ENCODE data around the gene FNBP1.

The FNBP1 gene

GRCh38 chr9:129932303-129933151 is 110.5 kb downstream of the FNBP1 start:
- Histone ChIP-seq H3K4me3 (no peak overlapping the region), H3K4me2 (peak overlapping the region; percentile 31), H3K9me3 (no peaks in the 10 kb centered on the region), H3K36me3 (0 out of 2 replicates have a peak, but pooled peaks cover 3% of the 10 kb centered on the region), H3K27ac (no peak overlapping the region), H3K4me1 (peaks cover 21% of the 10 kb centered on the region), H3K9ac (no peak overlapping the region), H3K27me3 (no peaks in the 10 kb centered on the region), H4K20me1 (no peaks in the 10 kb centered on the region)
- no peak for TF ChIP-seq Cebpa-rat (IDR thresholded peaks at IDR 0.05)

- Histone ChIP-seq H3K36me3 (peaks cover 18% of the 10 kb centered on the region; the same call in 1 of the 2 replicates), H3K27ac (no peak overlapping the region), H3K9me3 (no peaks in the 10 kb centered on the region), H3K9ac (no peak overlapping the region), H3K27me3 (no peaks in the 10 kb centered on the region), H4K20me1 (no peaks in the 10 kb centered on the region), H3K4me1 (peaks cover 21% of the 10 kb centered on the region), H3K4me2 (no peak overlapping the region), H3K4me3 (no peak overlapping the region)
- TF ChIP-seq Cebpa-rat (IDR thresholded peaks at IDR 0.05): no peak
These were observed 112.2 kb downstream of the FNBP1 start for GRCh38 chr9:129930743-129931142.

- Histone ChIP-seq H3K27me3 (no peaks in the 10 kb centered on the region), H3K4me3 (no peak overlapping the region), H3K9me3 (no peaks in the 10 kb centered on the region), H3K36me3 (peaks cover 21% of the 10 kb centered on the region; the same call in 1 of the 2 replicates), H4K20me1 (no peaks in the 10 kb centered on the region), H3K4me1 (peaks cover 14% of the 10 kb centered on the region), H3K4me2 (no peak overlapping the region), H3K27ac (no peak overlapping the region), H3K9ac (no peak overlapping the region)
- TF ChIP-seq Cebpa-rat (IDR thresholded peaks at IDR 0.05): no peak
These were observed 113.4 kb downstream of the FNBP1 start for GRCh38 chr9:129929496-129930125.

- no peak overlapping the region for H3K27ac ChIP-seq
- no peaks in the 10 kb centered on the region for H3K27me3 ChIP-seq
- peaks cover 18% of the 10 kb centered on the region; the same call in 1 of the 2 replicates for H3K36me3 ChIP-seq
- no peak overlapping the region for H3K4me2 ChIP-seq
- no peak for TF ChIP-seq Cebpa-rat (IDR thresholded peaks at IDR 0.05)
- H3K4me3 ChIP-seq: no peak overlapping the region
- peaks cover 6% of the 10 kb centered on the region for H3K4me1 ChIP-seq
- no peaks in the 10 kb centered on the region for H4K20me1 ChIP-seq
- no peak overlapping the region for H3K9ac ChIP-seq
- H3K9me3 ChIP-seq: no peaks in the 10 kb centered on the region
These were observed 119.4 kb downstream of the FNBP1 start for GRCh38 chr9:129923589-129923988.

- Histone ChIP-seq H3K4me1 (peaks cover 11% of the 10 kb centered on the region), H3K4me2 (no peak overlapping the region), H3K4me3 (no peak overlapping the region), H3K9ac (no peak overlapping the region), H3K27me3 (no peaks in the 10 kb centered on the region), H4K20me1 (no peaks in the 10 kb centered on the region), H3K27ac (no peak overlapping the region), H3K36me3 (peaks cover 14% of the 10 kb centered on the region; the same call in 1 of the 2 replicates), H3K9me3 (no peaks in the 10 kb centered on the region)
- TF ChIP-seq Cebpa-rat (IDR thresholded peaks at IDR 0.05): no peak
These were observed 121.1 kb downstream of the FNBP1 start for GRCh38 chr9:129921905-129922304.

GRCh38 chr9:129919841-129920240 is 123.1 kb downstream of the FNBP1 start:
- H3K36me3 ChIP-seq: no peaks in the 10 kb centered on the region; the same call in 1 of the 2 replicates
- H3K27me3 ChIP-seq: no peaks in the 10 kb centered on the region
- no peak overlapping the region for H3K27ac ChIP-seq
- H4K20me1 ChIP-seq: no peaks in the 10 kb centered on the region
- no peak overlapping the region for H3K4me2 ChIP-seq
- H3K4me1 ChIP-seq: peaks cover 11% of the 10 kb centered on the region
- TF ChIP-seq Cebpa-rat (IDR thresholded peaks at IDR 0.05): no peak
- H3K9me3 ChIP-seq: no peaks in the 10 kb centered on the region
- no peak overlapping the region for H3K4me3 ChIP-seq
- H3K9ac ChIP-seq: no peak overlapping the region

GRCh38 chr9:129919277-129919676 is 123.7 kb downstream of the FNBP1 start:
- Histone ChIP-seq H3K27me3 (no peaks in the 10 kb centered on the region), H3K36me3 (no peaks in the 10 kb centered on the region; the same call in 1 of the 2 replicates), H3K9ac (no peak overlapping the region), H3K27ac (no peak overlapping the region), H3K9me3 (no peaks in the 10 kb centered on the region), H4K20me1 (no peaks in the 10 kb centered on the region), H3K4me1 (peaks cover 11% of the 10 kb centered on the region), H3K4me3 (no peak overlapping the region), H3K4me2 (no peak overlapping the region)
- no peak for TF ChIP-seq Cebpa-rat (IDR thresholded peaks at IDR 0.05)

- no peak overlapping the region for H3K4me3 ChIP-seq
- no peak overlapping the region for H3K27ac ChIP-seq
- TF ChIP-seq Cebpa-rat (IDR thresholded peaks at IDR 0.05): no peak
- no peaks in the 10 kb centered on the region; the same call in 1 of the 2 replicates for H3K36me3 ChIP-seq
- H4K20me1 ChIP-seq: no peaks in the 10 kb centered on the region
- peak overlapping the region; percentile 50 for H3K4me2 ChIP-seq
- peaks cover 11% of the 10 kb centered on the region for H3K4me1 ChIP-seq
- no peaks in the 10 kb centered on the region for H3K9me3 ChIP-seq
- H3K9ac ChIP-seq: no peak overlapping the region
- no peaks in the 10 kb centered on the region for H3K27me3 ChIP-seq
These were observed 124.6 kb downstream of the FNBP1 start for GRCh38 chr9:129918296-129918950.

GRCh38 chr9:129916707-129917106 is 126.3 kb downstream of the FNBP1 start:
- Histone ChIP-seq H3K9me3 (no peaks in the 10 kb centered on the region), H3K4me2 (no peak overlapping the region), H3K36me3 (no peaks in the 10 kb centered on the region), H3K9ac (no peak overlapping the region), H3K4me3 (no peak overlapping the region), H4K20me1 (no peaks in the 10 kb centered on the region), H3K27me3 (no peaks in the 10 kb centered on the region), H3K27ac (no peak overlapping the region), H3K4me1 (peaks cover 11% of the 10 kb centered on the region)
- TF ChIP-seq Cebpa-rat (IDR thresholded peaks at IDR 0.05): no peak

GRCh38 chr9:129914051-129914450 is 128.9 kb downstream of the FNBP1 start:
- Histone ChIP-seq H3K4me2 (no peak overlapping the region), H3K36me3 (no peaks in the 10 kb centered on the region), H3K27ac (no peak overlapping the region), H3K27me3 (no peaks in the 10 kb centered on the region), H3K4me3 (no peak overlapping the region), H4K20me1 (no peaks in the 10 kb centered on the region), H3K9ac (no peak overlapping the region), H3K4me1 (peaks cover 10% of the 10 kb centered on the region), H3K9me3 (no peaks in the 10 kb centered on the region)
- TF ChIP-seq Cebpa-rat (IDR thresholded peaks at IDR 0.05): no peak
